ENCODE measurements around the gene SRP14.

DNA sequence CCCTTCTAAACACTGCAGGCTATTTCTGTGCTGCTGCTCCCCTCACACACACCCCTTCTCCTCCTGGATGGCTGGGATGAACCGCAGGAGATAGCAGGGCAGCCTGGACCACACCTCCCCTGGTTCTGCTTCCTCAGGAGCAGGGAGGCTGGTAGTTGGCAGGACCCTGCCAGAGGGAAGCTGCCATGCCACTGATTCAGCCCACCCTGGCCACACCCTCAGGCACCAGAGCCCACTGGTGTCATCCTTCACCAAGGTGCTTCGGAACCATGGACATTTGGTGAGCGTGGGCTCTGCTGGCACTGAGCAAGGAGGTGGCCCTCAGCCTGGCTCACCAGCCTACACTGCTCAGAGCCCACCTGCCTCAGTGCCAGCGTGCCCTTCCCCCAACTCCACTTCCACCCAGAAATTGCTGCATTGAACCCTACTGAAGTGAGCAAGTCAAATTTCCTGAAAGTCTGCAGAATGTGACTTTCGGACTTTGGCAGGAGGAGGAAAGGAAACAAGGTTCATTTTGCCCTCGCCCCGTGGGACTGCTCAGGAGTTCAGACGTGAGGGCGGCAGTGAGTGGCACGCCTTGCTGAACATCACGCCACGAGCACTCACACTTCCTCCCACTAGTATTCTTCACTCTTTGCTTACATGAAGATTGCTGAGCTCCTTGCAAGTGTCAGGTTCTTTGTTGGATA, 43.4 kb upstream of the SRP14 start:
- TF ChIP-seq POLR2A (IDR thresholded peaks at IDR 0.05; ENCODE audit: borderline replicate concordance, extremely low read depth, insufficient read depth, insufficient read length) (no peak), CEBPB (IDR thresholded peaks at IDR 0.05; ENCODE audit: low read depth) (no peak), SP1 (IDR thresholded peaks at IDR 0.05; ENCODE audit: low read depth) (no peak), SRF (IDR thresholded peaks at IDR 0.05; ENCODE audit: low read depth) (no peak)
- TF ChIP-seq, protein P1, sequence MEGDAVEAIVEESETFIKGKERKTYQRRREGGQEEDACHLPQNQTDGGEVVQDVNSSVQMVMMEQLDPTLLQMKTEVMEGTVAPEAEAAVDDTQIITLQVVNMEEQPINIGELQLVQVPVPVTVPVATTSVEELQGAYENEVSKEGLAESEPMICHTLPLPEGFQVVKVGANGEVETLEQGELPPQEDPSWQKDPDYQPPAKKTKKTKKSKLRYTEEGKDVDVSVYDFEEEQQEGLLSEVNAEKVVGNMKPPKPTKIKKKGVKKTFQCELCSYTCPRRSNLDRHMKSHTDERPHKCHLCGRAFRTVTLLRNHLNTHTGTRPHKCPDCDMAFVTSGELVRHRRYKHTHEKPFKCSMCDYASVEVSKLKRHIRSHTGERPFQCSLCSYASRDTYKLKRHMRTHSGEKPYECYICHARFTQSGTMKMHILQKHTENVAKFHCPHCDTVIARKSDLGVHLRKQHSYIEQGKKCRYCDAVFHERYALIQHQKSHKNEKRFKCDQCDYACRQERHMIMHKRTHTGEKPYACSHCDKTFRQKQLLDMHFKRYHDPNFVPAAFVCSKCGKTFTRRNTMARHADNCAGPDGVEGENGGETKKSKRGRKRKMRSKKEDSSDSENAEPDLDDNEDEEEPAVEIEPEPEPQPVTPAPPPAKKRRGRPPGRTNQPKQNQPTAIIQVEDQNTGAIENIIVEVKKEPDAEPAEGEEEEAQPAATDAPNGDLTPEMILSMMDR (IDR thresholded peaks at IDR 0.05 in 2 of 3, conservative IDR thresholded peaks at IDR 0.05 in 1 of 3; ENCODE audit: borderline replicate concordance in 1 of 3, insufficient read depth in 1 of 3, low read depth in 2 of 3, low read length in 2 of 3): no peak
